Muscle layer of duodenum (tissue), 2 donors: ENCODE results near the gene SND1.

Experiments used
- H3K27ac ChIP-seq: one replicate; pipeline ENCODE4 v1.7.0; 2013; ENCODE audit warnings: mild to moderate bottlenecking, low read length
- H3K27me3 ChIP-seq: one replicate; pipeline ENCODE4 v1.7.0; 2013; ENCODE audit warnings: low read depth, mild to moderate bottlenecking, control low read depth, low read length
- H3K36me3 ChIP-seq, 2 donors: one replicate each; pipeline ENCODE4 v1.7.0; 2013; ENCODE audit warnings: low read length in 2 of 2, control low read depth in 1 of 2, mild to moderate bottlenecking in 1 of 2; ENCODE audit not compliant: insufficient read depth in 2 of 2, control insufficient read depth in 1 of 2
- H3K4me1 ChIP-seq, 2 donors: one replicate each; pipeline ENCODE4 v1.7.0; 2013; ENCODE audit warnings: low read length in 2 of 2, mild to moderate bottlenecking in 2 of 2, control low read depth in 1 of 2, moderate library complexity in 1 of 2; ENCODE audit not compliant: insufficient read depth in 2 of 2, control insufficient read depth in 1 of 2
- H3K4me3 ChIP-seq, 2 donors: one replicate each; pipeline ENCODE4 v1.7.0; 2013; ENCODE audit warnings: low read length in 2 of 2, low read depth in 1 of 2, mild to moderate bottlenecking in 1 of 2
- H3K9me3 ChIP-seq, 2 donors: one replicate each; pipeline ENCODE4 v1.7.0; 2013; ENCODE audit warnings: low read length in 2 of 2, control low read depth in 1 of 2, mild to moderate bottlenecking in 1 of 2; ENCODE audit not compliant: control insufficient read depth in 1 of 2
- donor health status: healthy.

The SND1 gene

DNA sequence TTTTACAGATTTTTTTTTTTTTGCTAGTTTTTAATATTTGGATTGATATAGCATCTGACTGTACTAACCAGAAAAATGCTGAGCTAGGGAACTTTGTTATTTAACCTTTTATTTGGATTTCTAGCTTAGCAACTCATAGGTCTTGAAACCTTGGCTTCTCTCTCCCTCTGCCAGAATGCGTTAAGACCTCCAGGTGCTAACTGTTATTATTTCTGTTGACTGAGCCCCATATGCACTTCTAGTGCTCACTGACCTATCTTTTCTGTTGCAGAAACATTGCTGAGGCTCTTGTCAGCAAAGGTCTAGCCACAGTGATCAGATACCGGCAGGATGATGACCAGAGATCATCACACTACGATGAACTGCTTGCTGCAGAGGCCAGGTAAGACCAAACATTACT lies 235.6 kb downstream of the SND1 start:
- no peak overlapping the region for H3K4me3 ChIP-seq
- no peaks in the 10 kb centered on the region for H3K9me3 ChIP-seq
- H3K36me3 ChIP-seq, result peaks cover 6 to 10% of the 10 kb centered on the region in 2 donors
- no peaks in the 10 kb centered on the region for H3K27me3 ChIP-seq
- H3K27ac ChIP-seq, result no peak overlapping the region
- H3K4me1 ChIP-seq, result peaks cover 0 to 4% of the 10 kb centered on the region in 2 donors

DNA sequence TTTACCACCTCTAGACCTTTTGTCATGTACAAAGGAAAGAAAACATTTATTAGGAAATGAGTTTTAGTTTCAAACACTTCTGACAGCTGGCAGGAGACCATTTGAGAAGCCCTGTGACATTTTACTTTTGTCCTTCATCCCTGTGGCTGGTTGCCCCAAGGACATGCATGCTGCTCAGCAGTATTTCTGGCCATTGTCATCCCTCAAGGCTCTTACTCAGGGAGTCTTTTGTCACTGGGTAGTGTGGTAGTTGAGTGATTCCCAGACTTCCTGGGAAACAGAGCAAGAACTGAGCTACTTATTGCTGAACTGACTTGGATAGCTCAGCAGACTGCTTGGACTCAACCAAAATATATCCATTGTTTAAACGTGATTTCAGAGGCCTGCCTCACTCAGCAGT lies 236.4 kb downstream of the SND1 start:
- H3K27me3 ChIP-seq, result no peaks in the 10 kb centered on the region
- H3K9me3 ChIP-seq, result no peaks in the 10 kb centered on the region
- peaks cover 0 to 4% of the 10 kb centered on the region in 2 donors for H3K4me1 ChIP-seq
- no peak overlapping the region for H3K27ac ChIP-seq
- no peak overlapping the region for H3K4me3 ChIP-seq
- H3K36me3 ChIP-seq, result peaks cover 6 to 10% of the 10 kb centered on the region in 2 donors

DNA sequence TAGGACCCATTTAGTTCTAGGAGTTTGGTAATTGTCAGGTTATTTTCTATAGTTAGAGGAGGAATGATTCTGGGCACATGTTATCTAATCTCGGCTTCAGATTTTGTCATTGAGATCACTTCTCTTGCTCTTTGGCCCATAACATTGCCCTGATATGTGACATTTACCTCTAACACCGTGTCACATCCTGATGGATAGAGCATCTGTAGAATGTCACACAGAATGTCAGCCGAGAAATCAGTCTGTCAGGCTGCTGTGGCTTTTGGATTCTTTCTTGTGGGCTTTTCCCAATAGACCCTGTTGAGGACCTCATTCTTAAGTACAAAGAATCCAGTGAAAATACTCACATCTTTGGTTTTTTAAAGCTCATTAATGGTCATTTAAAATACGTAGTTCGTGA lies 236.8 kb downstream of the SND1 start:
- peaks cover 0 to 4% of the 10 kb centered on the region in 2 donors for H3K4me1 ChIP-seq
- no peak overlapping the region for H3K4me3 ChIP-seq
- H3K27ac ChIP-seq, result no peak overlapping the region
- no peaks in the 10 kb centered on the region for H3K27me3 ChIP-seq
- H3K9me3 ChIP-seq, result no peaks in the 10 kb centered on the region
- H3K36me3 ChIP-seq, result peaks cover 6 to 10% of the 10 kb centered on the region in 2 donors

DNA sequence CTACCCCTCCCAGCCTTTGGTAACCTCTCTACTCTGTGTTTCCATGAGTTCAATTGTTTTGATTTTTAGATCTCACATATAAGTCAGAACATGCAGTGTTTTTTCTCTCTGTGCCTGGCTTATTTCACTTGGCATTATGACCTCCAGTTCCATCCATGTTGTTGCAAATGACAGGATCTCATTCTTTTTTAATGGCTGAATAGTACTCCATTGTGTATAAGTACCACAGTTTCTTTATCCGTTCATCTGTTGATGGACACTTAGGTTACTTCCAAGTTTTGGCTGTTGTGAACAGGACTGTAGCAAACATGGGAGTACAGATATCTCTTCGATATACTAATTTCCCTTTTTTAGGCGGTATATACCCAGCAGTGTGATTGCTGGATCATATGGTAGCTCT lies 237.7 kb downstream of the SND1 start:
- H3K4me1 ChIP-seq, result peaks cover 0 to 4% of the 10 kb centered on the region in 2 donors
- no peaks in the 10 kb centered on the region for H3K9me3 ChIP-seq
- no peak overlapping the region for H3K4me3 ChIP-seq
- no peak overlapping the region for H3K27ac ChIP-seq
- peaks cover 6 to 10% of the 10 kb centered on the region in 2 donors for H3K36me3 ChIP-seq
- H3K27me3 ChIP-seq, result no peaks in the 10 kb centered on the region

DNA sequence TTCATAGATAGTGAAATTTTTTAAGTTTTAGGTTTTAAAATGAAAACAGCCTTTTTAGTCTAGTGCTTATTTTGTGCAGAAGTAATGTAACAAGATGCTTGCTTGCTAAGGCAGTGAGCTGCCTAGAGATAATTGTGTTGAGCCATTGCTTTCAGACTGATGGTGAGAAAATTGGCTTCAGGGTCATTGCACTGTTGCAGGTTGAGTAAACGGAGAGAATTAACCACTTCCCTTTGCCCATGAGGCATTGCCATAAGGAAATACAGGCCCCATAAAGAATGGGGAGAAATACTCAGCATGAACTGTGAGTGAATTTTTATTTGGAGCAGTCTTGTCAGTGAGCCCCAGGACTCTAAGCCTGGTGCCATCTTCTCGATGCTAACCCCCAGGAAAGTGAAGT lies 238.7 kb downstream of the SND1 start:
- Histone ChIP-seq H3K27me3 (no peaks in the 10 kb centered on the region), H3K36me3 (peaks cover 6 to 10% of the 10 kb centered on the region in 2 donors), H3K4me3 (no peak overlapping the region), H3K27ac (no peak overlapping the region), H3K4me1 (peaks cover 0 to 4% of the 10 kb centered on the region in 2 donors), H3K9me3 (no peaks in the 10 kb centered on the region)

DNA sequence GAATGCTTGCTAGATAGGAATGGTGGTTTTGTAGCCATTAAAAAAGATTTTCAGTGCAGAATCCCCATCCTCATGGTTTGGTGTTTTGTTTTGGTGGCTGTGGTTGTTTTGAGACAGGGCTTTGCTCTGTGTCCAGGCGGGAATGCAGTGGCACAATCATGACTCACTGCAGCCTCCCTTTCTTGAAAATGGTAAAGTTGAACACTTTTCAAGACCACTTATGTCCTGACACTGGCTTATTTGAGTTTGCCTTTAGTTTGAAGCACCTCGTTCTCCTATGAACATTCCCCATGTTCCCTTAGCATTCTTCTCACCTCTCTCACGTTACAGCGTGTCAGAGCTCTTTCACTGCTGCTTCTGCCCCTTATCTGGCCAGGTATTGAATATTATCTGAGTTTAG lies 239.2 kb downstream of the SND1 start:
- H3K4me1 ChIP-seq, result peaks cover 0 to 4% of the 10 kb centered on the region in 2 donors
- no peak overlapping the region for H3K27ac ChIP-seq

DNA sequence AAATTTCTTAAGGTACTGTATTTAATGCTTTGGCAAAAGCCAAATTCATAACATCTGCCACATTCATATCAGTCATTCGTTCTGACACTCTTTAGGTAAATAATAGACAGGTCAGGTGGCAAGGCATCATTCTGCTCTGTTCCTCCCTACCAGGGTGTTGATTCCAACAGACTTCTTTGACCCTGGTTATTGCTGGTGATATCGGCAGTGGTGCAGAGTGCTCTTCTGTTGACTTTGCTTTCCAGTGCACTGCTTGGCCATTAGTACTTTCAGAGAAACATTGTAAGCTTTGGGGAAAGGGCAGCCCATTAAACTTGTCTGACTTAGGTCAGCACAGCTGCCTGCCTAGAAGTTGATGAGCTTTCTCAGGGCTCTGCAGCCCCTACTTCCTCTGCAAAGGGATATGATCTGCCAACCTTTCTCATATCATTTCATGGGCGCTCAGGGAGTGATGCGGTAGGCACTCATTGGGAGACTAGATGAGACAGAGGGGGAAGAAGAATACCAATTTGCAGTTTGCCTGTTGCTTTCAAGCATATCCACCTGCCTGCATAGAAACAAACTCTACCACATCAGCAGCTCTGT lies 240.0 kb downstream of the SND1 start:
- H3K4me1 ChIP-seq, result peaks cover 0 to 4% of the 10 kb centered on the region in 2 donors
- peaks cover 6 to 10% of the 10 kb centered on the region in 2 donors for H3K36me3 ChIP-seq
- no peaks in the 10 kb centered on the region for H3K27me3 ChIP-seq
- H3K4me3 ChIP-seq, result no peak overlapping the region
- H3K9me3 ChIP-seq, result no peaks in the 10 kb centered on the region
- no peak overlapping the region for H3K27ac ChIP-seq

More for the DNA sequence above, 239.2 kb downstream of the SND1 start:
- Histone ChIP-seq H3K4me3 (no peak overlapping the region), H3K36me3 (peaks cover 6 to 10% of the 10 kb centered on the region in 2 donors), H3K27me3 (no peaks in the 10 kb centered on the region), H3K9me3 (no peaks in the 10 kb centered on the region)

DNA sequence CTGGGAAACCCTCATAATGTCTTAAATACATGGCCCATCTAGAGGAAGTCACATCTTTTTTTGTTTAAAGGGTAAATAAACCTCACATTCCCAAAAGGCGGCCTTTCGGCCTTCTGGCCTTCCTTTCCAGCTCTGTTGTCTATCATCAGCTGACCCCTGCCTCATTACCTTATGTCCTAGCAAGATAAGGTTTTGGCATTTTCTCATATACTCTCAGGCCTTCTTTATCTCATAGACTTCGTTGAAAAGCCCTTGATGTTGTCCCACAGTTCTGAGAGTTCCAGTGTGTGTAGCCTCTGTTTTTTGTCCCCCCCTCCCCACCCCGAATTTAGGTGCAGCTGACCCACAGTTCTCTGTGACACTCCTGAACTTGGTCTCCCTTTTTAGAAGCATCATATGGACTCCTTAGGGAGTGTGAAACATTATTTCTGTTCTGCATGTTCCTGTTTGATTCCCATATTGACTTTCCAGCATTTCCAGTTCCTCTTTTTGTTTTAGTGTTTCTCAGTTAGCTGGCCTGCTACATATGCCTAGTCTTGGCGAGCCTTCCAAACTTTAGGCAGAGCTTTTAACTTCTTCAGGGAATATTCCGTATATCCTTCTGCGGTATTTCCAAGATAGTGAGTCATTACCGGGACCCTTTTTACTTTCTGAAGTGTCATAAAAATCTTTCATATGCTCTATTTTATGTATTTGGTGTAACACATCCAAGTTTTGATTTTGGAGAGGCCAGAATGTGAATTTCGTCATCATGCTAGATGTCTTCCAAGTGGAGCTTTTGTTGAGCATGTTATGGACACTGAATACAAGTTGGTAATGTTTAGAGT lies 240.7 kb downstream of the SND1 start:
- no peaks in the 10 kb centered on the region for H3K9me3 ChIP-seq
- no peaks in the 10 kb centered on the region for H3K27me3 ChIP-seq
- H3K36me3 ChIP-seq, result peaks cover 6 to 10% of the 10 kb centered on the region in 2 donors
- peaks cover 0 to 4% of the 10 kb centered on the region in 2 donors for H3K4me1 ChIP-seq
- no peak overlapping the region for H3K4me3 ChIP-seq
- no peak overlapping the region for H3K27ac ChIP-seq

DNA sequence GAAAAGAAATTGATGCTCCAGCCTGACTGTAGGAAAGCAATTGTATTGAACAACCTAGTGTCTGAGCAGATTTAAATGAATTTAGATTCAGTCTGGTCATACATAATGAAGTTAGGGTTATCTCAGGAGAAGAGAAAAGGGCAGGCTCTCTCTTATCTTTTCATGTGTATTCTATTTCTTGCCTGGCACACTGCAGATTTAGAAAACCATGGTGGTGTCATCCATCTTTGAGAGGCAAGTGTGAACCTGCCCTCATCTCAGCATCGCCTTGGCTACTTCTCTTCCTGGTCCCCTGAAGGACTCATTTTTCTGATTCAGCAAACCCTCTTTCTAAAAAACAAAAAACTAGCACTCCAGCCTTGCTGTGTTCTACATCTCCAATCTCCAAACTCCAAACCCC lies 241.6 kb downstream of the SND1 start:
- H3K9me3 ChIP-seq, result no peaks in the 10 kb centered on the region
- no peaks in the 10 kb centered on the region for H3K27me3 ChIP-seq
- no peak overlapping the region for H3K27ac ChIP-seq
- peaks cover 2 to 5% of the 10 kb centered on the region in 2 donors for H3K36me3 ChIP-seq
- no peak overlapping the region for H3K4me3 ChIP-seq
- H3K4me1 ChIP-seq, result peaks cover 0 to under 1% of the 10 kb centered on the region in 2 donors

DNA sequence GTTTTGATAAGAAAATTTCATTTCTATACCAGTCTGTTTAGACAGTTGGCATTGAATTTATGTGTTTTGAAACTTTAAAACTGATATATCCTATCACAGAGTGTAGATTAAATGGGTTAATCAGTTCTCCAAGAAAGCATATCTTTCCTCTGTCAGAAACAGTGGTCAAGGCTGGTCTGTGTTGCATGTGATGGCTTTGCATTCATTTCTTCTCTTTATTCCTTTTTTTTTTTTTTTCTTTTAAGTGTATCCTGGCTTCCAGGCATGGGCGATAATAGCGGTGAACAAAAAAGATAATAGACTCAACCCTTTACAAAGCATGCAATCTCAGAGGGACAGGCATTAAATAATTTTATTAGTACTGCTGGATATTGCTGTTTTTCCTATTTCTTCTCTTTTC lies 242.6 kb downstream of the SND1 start:
- Histone ChIP-seq H3K9me3 (no peaks in the 10 kb centered on the region), H3K27me3 (no peaks in the 10 kb centered on the region), H3K36me3 (no peaks in the 10 kb centered on the region), H3K4me3 (no peak overlapping the region), H3K27ac (no peak overlapping the region), H3K4me1 (no peaks in the 10 kb centered on the region)

DNA sequence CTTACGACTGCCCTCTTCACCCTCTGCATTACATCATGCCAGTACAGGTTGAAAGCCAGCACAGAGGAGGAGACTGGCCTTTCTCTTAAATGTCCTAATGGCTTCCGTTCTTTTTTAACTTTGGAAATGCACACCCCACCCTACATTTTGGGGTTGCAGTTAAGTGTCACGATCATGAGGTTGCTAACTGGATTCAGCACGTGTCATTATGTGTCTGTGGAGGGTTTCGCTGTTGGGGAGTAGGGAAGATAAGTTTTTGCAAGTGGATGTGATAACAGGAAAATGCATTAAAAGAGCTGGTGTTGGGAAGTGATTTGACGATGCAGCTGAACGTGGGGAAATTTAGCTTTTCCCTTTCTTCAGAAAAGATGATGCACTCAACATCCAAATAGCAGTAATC lies 243.4 kb downstream of the SND1 start:
- Histone ChIP-seq H3K27me3 (no peaks in the 10 kb centered on the region), H3K27ac (no peak overlapping the region), H3K4me1 (peaks cover 0 to 4% of the 10 kb centered on the region in 2 donors), H3K36me3 (no peaks in the 10 kb centered on the region), H3K9me3 (no peaks in the 10 kb centered on the region), H3K4me3 (no peak overlapping the region)
